EL (cell line): ENCODE results near the gene ZNF81.
"Not testable (repeated sequence)": the region's sequence is repeated elsewhere in the genome, so short reads cannot be mapped to it uniquely, and the experiment has no call there.

ENCODE experiments used
- DNase-seq: peaks from one replicate; pipeline ENCODE4 v3.0.0-alpha.2; 2016

ZNF81 gene

GRCh38 chrX:47836164-47837072 lies at the start of gene ZNF81:
Gene ZNF81, plus strand, starts transcription at chrX:47836902. Its CDS starts 9,366 bp downstream, at chrX:47846268.
- peak; percentile 95 for DNase-seq

GRCh38 chrX:47796433-47796906 lies 40.2 kb upstream of the ZNF81 start:
- peak; percentile 58 for DNase-seq

- DNase-seq = no peak
Measured at GRCh38 chrX:47797084-47797483, 39.6 kb upstream of the ZNF81 start.

- no peak for DNase-seq
Measured at GRCh38 chrX:47798861-47799260, 37.8 kb upstream of the ZNF81 start.

GRCh38 chrX:47802589-47802988 lies 34.1 kb upstream of the ZNF81 start:
- DNase-seq = peak; percentile 2

GRCh38 chrX:47803103-47803502 lies 33.6 kb upstream of the ZNF81 start:
- not testable (repeated sequence) for DNase-seq

GRCh38 chrX:47804315-47804714 lies 32.4 kb upstream of the ZNF81 start:
- DNase-seq = no peak

GRCh38 chrX:47805844-47806243 lies 30.9 kb upstream of the ZNF81 start:
- not testable (repeated sequence) for DNase-seq

- not testable (repeated sequence) for DNase-seq
Measured at GRCh38 chrX:47806415-47807271, 30.1 kb upstream of the ZNF81 start.

GRCh38 chrX:47807272-47807538 lies 29.5 kb upstream of the ZNF81 start:
- DNase-seq = not testable (repeated sequence)

- no peak for DNase-seq
Measured at GRCh38 chrX:47807548-47807947, 29.2 kb upstream of the ZNF81 start.

GRCh38 chrX:47808904-47809788 lies 27.6 kb upstream of the ZNF81 start:
- DNase-seq = no peak

GRCh38 chrX:47814851-47815250 lies 21.9 kb upstream of the ZNF81 start:
- DNase-seq = no peak

- peak; percentile 1 for DNase-seq
Measured at GRCh38 chrX:47815901-47816845, 20.5 kb upstream of the ZNF81 start.

- no peak for DNase-seq
Measured at GRCh38 chrX:47817421-47817820, 19.3 kb upstream of the ZNF81 start.

GRCh38 chrX:47817897-47818296 lies 18.8 kb upstream of the ZNF81 start:
- DNase-seq = no peak

GRCh38 chrX:47828984-47829383 lies 7.7 kb upstream of the ZNF81 start:
- no peak for DNase-seq

GRCh38 chrX:47831788-47832187 lies 4.9 kb upstream of the ZNF81 start:
- DNase-seq = peak; percentile 37

GRCh38 chrX:47838361-47838760 lies 1.7 kb downstream of the ZNF81 start:
- DNase-seq = no peak

- DNase-seq = no peak
Measured at GRCh38 chrX:47840111-47840510, 3.4 kb downstream of the ZNF81 start.

GRCh38 chrX:47843363-47843762 lies 6.7 kb downstream of the ZNF81 start:
- peak; percentile 31 for DNase-seq

GRCh38 chrX:47844117-47844516 lies 7.4 kb downstream of the ZNF81 start:
- DNase-seq = no peak
